ENCODE measurements around the gene KCTD2. TPM values are rescaled to one million over a fixed set of nuclear protein-coding genes. Genes with fewer than 3 reads are reported as not detected.
A peak's percentile ranks its signal among the peaks of the same experiment; 100 is the strongest.
"Not testable (repeated sequence)": the region's sequence is repeated elsewhere in the genome, so short reads cannot be mapped to it uniquely, and the experiment has no call there.

Gene KCTD2
- total and polyA plus RNA-seq, 8 donors, result 20.6 to 32.0 (median 27.0) TPM

- DNase-seq (no peak), ATAC-seq (no peak)
- Histone ChIP-seq H3K27me3 (no peaks in the 10 kb centered on the region), H3K27ac (no peak overlapping the region), H3K4me1 (peaks cover 7 to 29% of the 10 kb centered on the region in 2 donors), H3K9me3 (no peaks in the 10 kb centered on the region), H3K36me3 (peaks cover 0 to 51% of the 10 kb centered on the region in 2 donors), H3K4me3 (no peak overlapping the region)
- intact Hi-C loops (cut with DNase I), result no loop called here
- no peak for TF ChIP-seq CTCF (IDR thresholded peaks at IDR 0.05)
These were observed 7.8 kb upstream of the KCTD2 start for GRCh38 chr17:75039238-75039637.

GRCh38 chr17:75041656-75042280, 5.3 kb upstream of the KCTD2 start:
- Histone ChIP-seq H3K9me3 (no peaks in the 10 kb centered on the region), H3K27me3 (no peaks in the 10 kb centered on the region), H3K36me3 (peaks cover 0 to 51% of the 10 kb centered on the region in 2 donors), H3K4me1 (peaks cover 3 to 15% of the 10 kb centered on the region in 2 donors), H3K27ac (no peak overlapping the region), H3K4me3 (no peak overlapping the region)
- no peak for TF ChIP-seq CTCF (IDR thresholded peaks at IDR 0.05)
- intact Hi-C loops (cut with DNase I), result no loop called here
- DNase-seq (no peak), ATAC-seq (no peak)

DNA sequence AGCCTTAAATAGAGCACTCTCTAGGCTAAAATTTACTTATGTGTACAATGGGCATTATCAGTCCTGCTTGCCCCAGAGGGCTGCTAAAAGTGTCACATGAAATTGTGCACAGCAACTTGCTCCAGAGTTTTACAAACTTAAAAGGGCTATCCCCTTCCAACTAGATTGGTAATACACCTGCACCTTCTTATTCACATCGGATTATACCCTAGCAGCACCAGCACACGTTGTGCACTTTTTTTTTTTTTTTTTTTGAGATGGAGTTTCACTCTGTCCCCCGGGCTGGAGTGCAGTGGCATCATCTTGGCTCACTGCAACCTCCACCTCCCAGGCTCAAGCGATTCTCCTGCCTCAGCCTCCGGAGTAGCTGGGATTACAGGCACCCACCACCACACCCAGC, 3.2 kb upstream of the KCTD2 start:
- peaks cover 0 to 35% of the 10 kb centered on the region in 2 donors for H3K36me3 ChIP-seq
- H3K4me1 ChIP-seq, result peaks cover 12 to 23% of the 10 kb centered on the region in 2 donors
- intact Hi-C loops (cut with DNase I); H3K27me3 ChIP-seq; H3K27ac ChIP-seq; ATAC-seq; H3K4me3 ChIP-seq; H3K9me3 ChIP-seq; DNase-seq: not testable (repeated sequence)

DNA sequence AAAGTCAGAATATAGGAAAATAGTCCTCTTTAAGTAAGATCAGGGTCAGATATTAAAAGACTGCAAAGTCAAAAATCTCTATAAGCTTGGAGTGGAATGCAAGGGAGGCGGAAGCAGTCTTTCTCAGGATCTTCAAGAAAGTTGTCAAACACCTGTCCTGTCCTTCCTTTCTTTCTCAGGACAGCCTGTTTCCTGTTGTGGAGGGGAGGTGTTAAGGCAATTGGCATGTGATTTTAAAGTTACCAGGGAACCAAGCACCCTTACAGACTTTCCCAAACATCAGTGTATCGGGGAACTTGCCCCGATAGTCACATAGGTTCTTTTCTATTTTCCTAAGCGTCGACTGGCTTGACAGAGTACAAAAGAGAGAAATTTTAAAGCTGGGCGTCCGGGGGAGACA, 2.3 kb upstream of the KCTD2 start:
- Histone ChIP-seq H3K27me3 (no peaks in the 10 kb centered on the region), H3K4me1 (peaks cover 12 to 29% of the 10 kb centered on the region in 2 donors), H3K4me3 (no peak overlapping the region), H3K27ac (no peak overlapping the region), H3K36me3 (peaks cover 0 to 32% of the 10 kb centered on the region in 2 donors), H3K9me3 (no peaks in the 10 kb centered on the region)
- DNase-seq, result no peak
- intact Hi-C loops (cut with DNase I), result no loop called here
- no peak for TF ChIP-seq CTCF (IDR thresholded peaks at IDR 0.05)
- no peak for ATAC-seq

DNA sequence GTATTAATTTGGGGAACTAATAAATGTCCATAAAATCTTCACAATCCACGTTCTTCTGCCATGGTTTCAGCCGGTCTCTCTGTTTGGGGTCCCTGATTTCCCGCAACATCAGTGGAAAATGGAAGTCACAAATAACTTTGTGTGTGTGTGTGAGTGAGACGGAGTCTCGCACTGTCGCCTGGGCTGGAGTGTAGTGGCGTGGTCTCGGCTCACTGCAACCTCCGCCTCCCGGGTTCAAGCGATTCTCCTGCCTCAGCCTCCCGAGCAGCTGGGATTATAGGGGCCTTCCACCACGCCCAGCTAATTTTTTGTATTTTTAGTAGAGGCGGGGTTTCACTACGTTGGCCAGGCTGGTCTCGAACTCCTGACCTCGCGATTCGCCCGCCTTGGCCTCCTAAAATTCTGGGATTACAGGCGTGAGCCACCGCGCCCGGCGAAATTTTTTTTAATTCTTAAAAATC, 1.0 kb upstream of the KCTD2 start:
- H3K9me3 ChIP-seq; ATAC-seq; intact Hi-C loops (cut with DNase I); DNase-seq; H3K27me3 ChIP-seq: not testable (repeated sequence)
- peaks cover 0 to 31% of the 10 kb centered on the region in 2 donors for H3K36me3 ChIP-seq
- H3K27ac ChIP-seq, result peak overlapping the region; percentile 92 to 95
- peaks cover 12 to 29% of the 10 kb centered on the region in 2 donors for H3K4me1 ChIP-seq
- peak overlapping the region; percentile 72 to 97 for H3K4me3 ChIP-seq

- Histone ChIP-seq H3K27ac (peak overlapping the region in 1 of 2 donors; percentile 92), H3K36me3 (peaks cover 0 to 33% of the 10 kb centered on the region in 2 donors), H3K4me1 (peaks cover 12 to 29% of the 10 kb centered on the region in 2 donors), H3K27me3 (no peaks in the 10 kb centered on the region), H3K4me3 (peak overlapping the region; percentile 72 to 97), H3K9me3 (no peaks in the 10 kb centered on the region)
- ATAC-seq (no peak), DNase-seq (peak in 2 of 4 donors; percentile 47 to 75)
- intact Hi-C loops (cut with DNase I), result no loop called here
- TF ChIP-seq CTCF (IDR thresholded peaks at IDR 0.05), result no peak
These were observed 523 bp downstream of the KCTD2 start for GRCh38 chr17:75047398-75048098.
